PC-3 (cell line): Measurements from ENCODE around the gene SF1. TPM values are rescaled to one million over a fixed set of nuclear protein-coding genes. Genes with fewer than 3 reads are reported as not detected.

Experiments
- ATAC-seq: fragments of 200-7000 bp; cut with Tn5 transposase; 2 replicates; pipeline ENCODE4 v1.9.1; 2020; ENCODE audit warnings: mild to moderate bottlenecking, moderate library complexity
- BruUV-seq: library from RNA; stranded (reverse); fragments of 400-500 nt; replicated peaks from 2 replicates; lab custom pipeline; 2021; lab: Mats Ljungman, UMichigan
- CTCF ChIA-PET: fragments of 300-600 bp; sonication (Branson Sonifier 250); formaldehyde crosslinking; loops from one replicate; lab custom pipeline; 2022; ENCODE audit warnings: antibody characterized with exemption; lab: Charles Lee
- POLR2A ChIA-PET: fragments of 300-600 bp; sonication (Branson Sonifier 250); formaldehyde crosslinking; loops from one replicate; lab custom pipeline; 2022; ENCODE audit warnings: antibody characterized with exemption; ENCODE audit not compliant: unreplicated experiment; lab: Charles Lee
- DNase-seq: peaks from one replicate; pipeline ENCODE4 v3.0.0-alpha.2; 2015
- H2AFZ ChIP-seq: fragments of 300-600 bp; sonication (generic); 2 replicates; pipeline ENCODE4 v1.6.0; 2016; ENCODE audit warnings: antibody characterized with exemption, low read length
- H3F3A ChIP-seq: fragments of 300-600 bp; sonication (generic); one replicate; pipeline ENCODE4 v1.6.0; 2017; ENCODE audit warnings: antibody characterized with exemption, low read length, control low read depth, mild to moderate bottlenecking; ENCODE audit not compliant: unreplicated experiment
- H3K27ac ChIP-seq: fragments of 300-600 bp; sonication (generic); 2 replicates; pipeline ENCODE4 v1.5.1; 2016; ENCODE audit warnings: mild to moderate bottlenecking, low read length
- H3K27me3 ChIP-seq: fragments of 300-600 bp; sonication (generic); 2 replicates; pipeline ENCODE4 v1.6.1; 2016; ENCODE audit warnings: low read length, mixed read lengths
- H3K36me3 ChIP-seq: fragments of 300-600 bp; sonication (generic); 2 replicates; pipeline ENCODE4 v1.6.1; 2016; ENCODE audit warnings: low read depth, mixed run types, low read length, mixed read lengths
- H3K4me1 ChIP-seq: fragments of 300-600 bp; sonication (generic); 2 replicates; pipeline ENCODE4 v1.5.1; 2016; ENCODE audit warnings: low read length; ENCODE audit not compliant: insufficient read depth
- H3K4me2 ChIP-seq: fragments of 300-600 bp; sonication (generic); 2 replicates; pipeline ENCODE4 v1.6.0; 2016; ENCODE audit warnings: low read length
- H3K4me3 ChIP-seq: fragments of 300-600 bp; sonication (generic); 2 replicates; pipeline ENCODE4 v1.5.1; 2016; ENCODE audit warnings: mild to moderate bottlenecking, low read length, mixed read lengths
- H3K79me2 ChIP-seq: fragments of 300-600 bp; sonication (generic); 2 replicates; pipeline ENCODE4 v1.6.1; 2017; ENCODE audit warnings: low read length, mixed read lengths
- H3K9ac ChIP-seq: fragments of 300-600 bp; sonication (generic); 2 replicates; pipeline ENCODE4 v1.6.0; 2016; ENCODE audit warnings: mild to moderate bottlenecking, low read length
- H3K9me2 ChIP-seq: fragments of 300-600 bp; sonication (generic); replicated peaks from 2 replicates; pipeline ENCODE4 v1.6.1; 2016; ENCODE audit warnings: mixed run types, low read length, mixed read lengths
- H3K9me3 ChIP-seq: fragments of 300-600 bp; sonication (generic); 2 replicates; pipeline ENCODE4 v1.6.1; 2016; ENCODE audit warnings: low read length, mixed read lengths
- H4K20me1 ChIP-seq: fragments of 300-600 bp; sonication (generic); 2 replicates; pipeline ENCODE4 v1.6.1; 2016; ENCODE audit warnings: low read length, mixed read lengths
- EZH2 ChIP-seq: fragments of 300-600 bp; sonication (generic); IDR thresholded peaks from one replicate; pipeline ENCODE4 v1.6.1; 2017; ENCODE audit warnings: antibody characterized with exemption, mild to moderate bottlenecking, low read length; ENCODE audit not compliant: unreplicated experiment
- EZH2phosphoT487 ChIP-seq: fragments of 300-600 bp; sonication (generic); IDR thresholded peaks from 2 replicates; pipeline ENCODE4 v1.6.1; 2018; ENCODE audit warnings: mild to moderate bottlenecking, antibody characterized with exemption, low read length, borderline replicate concordance
- intact Hi-C: fragments of 100-400 bp; cut with micrococcal nuclease; formaldehyde crosslinking; loops from 2 replicates; pipeline ENCODE4 v1.9.0; 2023
- total RNA-seq: library from RNA; depleted of rRNA; stranded (reverse); fragments of >200 nt; gene quantifications from 2 replicates; pipeline ENCODE4 v1.2.3, GENCODE V29; 2014
- TF ChIP-seq, protein P1 (sequence below): fragments of 300-600 bp; sonication (generic); conservative IDR thresholded peaks from 2 replicates; pipeline ENCODE4 v1.5.1; 2017; ENCODE audit warnings: antibody characterized with exemption, low read depth, mild to moderate bottlenecking, low read length

The SF1 gene
- total RNA-seq, 1 experiment from 2014 or later, result 217 TPM

DNA sequence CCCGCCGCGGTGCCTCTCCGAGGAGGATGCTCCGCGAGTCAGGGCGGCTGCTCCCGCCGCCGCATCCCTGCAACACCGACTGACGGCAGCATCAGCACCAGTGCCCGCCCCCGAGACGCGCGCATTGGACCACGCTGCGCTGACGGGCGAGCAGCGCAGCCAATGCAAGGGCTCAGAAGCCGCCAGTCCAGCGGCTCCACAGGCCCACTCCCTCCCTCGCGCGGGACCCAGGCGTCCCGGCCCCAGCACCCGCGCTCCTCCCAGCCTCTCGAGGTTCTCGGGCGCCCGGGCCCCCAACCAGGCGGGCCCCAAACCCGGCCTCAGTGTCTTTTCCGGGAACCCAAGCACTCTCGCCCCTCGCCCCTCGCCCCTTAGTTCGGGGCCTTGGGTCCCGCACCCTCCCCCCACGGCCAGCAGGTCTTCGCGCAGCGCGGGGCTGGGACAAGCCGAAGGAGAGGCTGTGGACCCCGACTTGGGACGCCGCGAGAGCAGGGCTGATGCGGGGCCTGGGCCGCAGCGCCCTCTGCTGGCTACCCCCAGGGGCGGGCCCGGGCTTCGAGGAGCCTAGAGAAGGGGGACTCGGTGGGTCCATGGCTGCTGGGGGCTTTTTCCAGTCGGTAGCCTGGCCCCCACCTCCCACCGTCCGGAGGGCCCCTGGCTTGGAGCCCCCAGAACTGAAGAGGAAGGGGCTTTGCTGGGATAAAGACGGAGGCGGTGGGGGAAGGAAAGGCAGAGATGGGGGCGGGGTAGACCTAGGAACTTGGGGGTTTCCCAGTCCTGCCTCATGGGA is 55.0 kb downstream of the SF1 start, which contains the start of gene NRXN2:
NRXN2 (minus strand) TSS at position 81 of the 790 bp plus-strand sequence. CDS start 9,498 bp downstream, outside the sequence.
- intact Hi-C loops, result loop anchor here (1.0 kb wide), 1 partner anchor 35 kb away; no protein-coding TSS in a partner anchor
- Histone ChIP-seq H3K4me3 (peak within 1 kb of the TSS; percentile 70), H3K9me2 (no peaks in the 10 kb centered on the region), H3K9ac (no peak within 1 kb of the TSS), H3K27ac (no peak within 1 kb of the TSS), H2AFZ (peak within 1 kb of the TSS; percentile 99), H4K20me1 (no peaks in the 10 kb centered on the region), H3K4me1 (peaks cover 3% of the 10 kb centered on the region; the same call in 1 of the 2 replicates), H3K27me3 (peaks cover 34% of the 10 kb centered on the region), H3K79me2 (no peaks in the 10 kb centered on the region), H3K36me3 (no peaks in the 10 kb centered on the region), H3K9me3 (no peaks in the 10 kb centered on the region), H3F3A (no peaks in the 10 kb centered on the region), H3K4me2 (peak within 1 kb of the TSS; percentile 99)
- no peak for TF ChIP-seq EZH2
- TF ChIP-seq, protein P1, sequence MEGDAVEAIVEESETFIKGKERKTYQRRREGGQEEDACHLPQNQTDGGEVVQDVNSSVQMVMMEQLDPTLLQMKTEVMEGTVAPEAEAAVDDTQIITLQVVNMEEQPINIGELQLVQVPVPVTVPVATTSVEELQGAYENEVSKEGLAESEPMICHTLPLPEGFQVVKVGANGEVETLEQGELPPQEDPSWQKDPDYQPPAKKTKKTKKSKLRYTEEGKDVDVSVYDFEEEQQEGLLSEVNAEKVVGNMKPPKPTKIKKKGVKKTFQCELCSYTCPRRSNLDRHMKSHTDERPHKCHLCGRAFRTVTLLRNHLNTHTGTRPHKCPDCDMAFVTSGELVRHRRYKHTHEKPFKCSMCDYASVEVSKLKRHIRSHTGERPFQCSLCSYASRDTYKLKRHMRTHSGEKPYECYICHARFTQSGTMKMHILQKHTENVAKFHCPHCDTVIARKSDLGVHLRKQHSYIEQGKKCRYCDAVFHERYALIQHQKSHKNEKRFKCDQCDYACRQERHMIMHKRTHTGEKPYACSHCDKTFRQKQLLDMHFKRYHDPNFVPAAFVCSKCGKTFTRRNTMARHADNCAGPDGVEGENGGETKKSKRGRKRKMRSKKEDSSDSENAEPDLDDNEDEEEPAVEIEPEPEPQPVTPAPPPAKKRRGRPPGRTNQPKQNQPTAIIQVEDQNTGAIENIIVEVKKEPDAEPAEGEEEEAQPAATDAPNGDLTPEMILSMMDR, result peak; percentile 99
- POLR2A ChIA-PET, result no interaction called here
- peak; percentile 91 for DNase-seq
- CTCF ChIA-PET, result no interaction called here
- BruUV-seq, result no TSS peak
- peak; percentile 100 for ATAC-seq

DNA sequence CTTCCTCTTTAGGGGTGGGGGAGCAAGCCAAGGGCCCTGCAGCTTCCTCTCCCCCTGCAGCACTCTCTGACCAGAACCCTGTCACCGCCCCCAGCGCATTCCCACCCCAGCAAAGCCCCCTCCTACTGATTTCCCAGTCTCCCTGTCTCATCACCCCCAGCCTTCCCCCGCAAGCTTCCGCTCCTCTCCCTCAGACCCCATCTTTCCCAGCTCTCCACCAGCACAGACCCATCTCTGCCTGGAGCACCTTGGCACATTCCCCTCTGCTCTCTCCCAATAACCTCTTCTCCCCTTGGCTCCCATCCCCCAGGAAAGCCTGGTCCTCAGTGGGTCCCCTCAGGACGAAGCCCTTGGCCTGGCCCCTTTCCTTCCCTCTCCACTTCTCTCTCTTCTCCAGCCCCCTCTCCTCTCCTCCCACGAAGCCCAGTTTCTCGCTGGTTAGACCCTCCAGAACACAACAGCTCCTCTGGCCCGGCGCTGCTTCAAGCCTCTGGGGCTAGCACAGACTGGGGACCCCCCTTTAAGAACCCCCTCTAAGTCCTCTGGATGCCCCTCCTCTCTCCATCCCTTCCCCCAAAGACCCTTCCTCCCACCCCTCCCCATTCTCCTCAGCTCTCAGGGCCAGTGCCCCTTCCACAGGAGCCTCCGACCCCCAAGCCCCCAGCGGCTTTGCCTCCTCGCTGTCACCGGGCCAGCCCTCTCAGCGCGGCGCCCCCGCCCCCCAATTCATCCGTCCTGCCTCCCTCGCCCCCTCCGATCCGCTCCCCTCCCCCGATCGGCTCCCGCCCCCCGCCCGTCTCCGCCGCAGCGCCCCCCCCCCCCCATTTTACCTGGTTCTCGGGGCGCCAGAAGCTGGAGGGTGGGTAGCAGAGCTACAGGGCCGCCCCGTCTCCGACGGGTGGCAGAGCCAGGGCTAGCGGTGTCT is 55.9 kb downstream of the SF1 start:
- no peak overlapping the region for H3K4me3 ChIP-seq
- TF ChIP-seq, protein P1, result no peak
- TF ChIP-seq EZH2phosphoT487 (no peak), EZH2 (no peak)
- peaks cover 3% of the 10 kb centered on the region; the same call in 1 of the 2 replicates for H3K4me1 ChIP-seq
- H4K20me1 ChIP-seq, result no peaks in the 10 kb centered on the region
- BruUV-seq, result no TSS peak
- CTCF ChIA-PET, result interaction anchor here (1.6 kb wide), 1 partner anchor 34 kb away, joined by 4 read pairs; no protein-coding TSS in a partner anchor
- no peaks in the 10 kb centered on the region for H3K79me2 ChIP-seq
- POLR2A ChIA-PET, result no interaction called here
- intact Hi-C loops, result loop anchor here (1.0 kb wide), 1 partner anchor 34 kb away; no protein-coding TSS in a partner anchor
- no peaks in the 10 kb centered on the region for H3K9me3 ChIP-seq
- H3F3A ChIP-seq, result no peaks in the 10 kb centered on the region
- no peaks in the 10 kb centered on the region for H3K36me3 ChIP-seq
- no peak overlapping the region for H3K27ac ChIP-seq
- H3K27me3 ChIP-seq, result peaks cover 42% of the 10 kb centered on the region
- DNase-seq, result no peak
- no peak overlapping the region for H3K4me2 ChIP-seq
- ATAC-seq, result no peak
- no peak overlapping the region for H2AFZ ChIP-seq
- no peaks in the 10 kb centered on the region for H3K9me2 ChIP-seq
- no peak overlapping the region for H3K9ac ChIP-seq
